Measurements from ENCODE around the gene PPM1N.

- TF ChIP-seq CTCF (IDR thresholded peaks at IDR 0.05) (no peak), EP300 (IDR thresholded peaks at IDR 0.05) (no peak), POLR2AphosphoS5 (IDR thresholded peaks at IDR 0.05) (no peak)
Measured at GRCh38 chr19:45448887-45449299, 49.4 kb upstream of the PPM1N start.

All from stomach (tissue), 4 donors.